Measurements from ENCODE around the gene DEFB131B. TPM values are rescaled to one million over a fixed set of nuclear protein-coding genes. Genes with fewer than 3 reads are reported as not detected.
"Not testable (repeated sequence)": the region's sequence is repeated elsewhere in the genome, so short reads cannot be mapped to it uniquely, and the experiment has no call there.

DEFB131B gene
- total RNA-seq, 1 experiment from 2014 or later: not detected

DNA sequence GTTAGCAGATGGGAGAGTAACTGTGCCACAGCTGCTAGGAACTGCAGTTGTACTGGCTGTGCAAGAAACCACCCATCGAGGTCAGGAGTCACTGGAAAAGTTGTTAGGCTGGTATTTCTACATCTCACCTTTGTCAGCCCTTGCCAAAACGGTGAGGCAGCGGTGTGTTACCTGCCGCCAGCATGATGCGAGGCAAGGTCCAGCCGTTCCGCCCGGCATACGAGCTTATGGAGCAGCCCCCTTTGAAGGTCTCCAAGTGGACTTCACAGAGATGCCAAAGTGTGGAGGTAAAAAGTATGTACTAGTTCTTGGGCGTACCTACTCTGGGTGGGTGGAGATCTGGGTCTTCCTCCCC lies 33.7 kb downstream of the DEFB131B start:
- H3K27ac ChIP-seq; H4K20me1 ChIP-seq (ENCODE audit: insufficient read depth); H3K9me3 ChIP-seq (ENCODE audit: insufficient read depth, low read depth); intact Hi-C loops (cut with micrococcal nuclease; ENCODE audit: unreplicated experiment); H3K4me3 ChIP-seq; BruUV-seq (replicated peaks); H2AFZ ChIP-seq; H3K27me3 ChIP-seq (ENCODE audit: insufficient read depth, low read depth); H3K79me2 ChIP-seq (ENCODE audit: low read depth); POLR2A ChIA-PET (ENCODE audit: unreplicated experiment); H3K36me3 ChIP-seq (ENCODE audit: low read depth); H3K9me2 ChIP-seq (ENCODE audit: insufficient read depth); H3F3A ChIP-seq (ENCODE audit: insufficient read depth, low read depth); CTCF ChIA-PET: not testable (repeated sequence)
- H3K4me2 ChIP-seq: peak overlapping the region; percentile 9; the same call in 1 of the 2 replicates
- DNase-seq: peak in 1 of 2 experiments; percentile 38
- H3K4me1 ChIP-seq (replicated peaks; ENCODE audit: insufficient read depth): peaks cover 11% of the 10 kb centered on the region

- TF ChIP-seq, protein P1, sequence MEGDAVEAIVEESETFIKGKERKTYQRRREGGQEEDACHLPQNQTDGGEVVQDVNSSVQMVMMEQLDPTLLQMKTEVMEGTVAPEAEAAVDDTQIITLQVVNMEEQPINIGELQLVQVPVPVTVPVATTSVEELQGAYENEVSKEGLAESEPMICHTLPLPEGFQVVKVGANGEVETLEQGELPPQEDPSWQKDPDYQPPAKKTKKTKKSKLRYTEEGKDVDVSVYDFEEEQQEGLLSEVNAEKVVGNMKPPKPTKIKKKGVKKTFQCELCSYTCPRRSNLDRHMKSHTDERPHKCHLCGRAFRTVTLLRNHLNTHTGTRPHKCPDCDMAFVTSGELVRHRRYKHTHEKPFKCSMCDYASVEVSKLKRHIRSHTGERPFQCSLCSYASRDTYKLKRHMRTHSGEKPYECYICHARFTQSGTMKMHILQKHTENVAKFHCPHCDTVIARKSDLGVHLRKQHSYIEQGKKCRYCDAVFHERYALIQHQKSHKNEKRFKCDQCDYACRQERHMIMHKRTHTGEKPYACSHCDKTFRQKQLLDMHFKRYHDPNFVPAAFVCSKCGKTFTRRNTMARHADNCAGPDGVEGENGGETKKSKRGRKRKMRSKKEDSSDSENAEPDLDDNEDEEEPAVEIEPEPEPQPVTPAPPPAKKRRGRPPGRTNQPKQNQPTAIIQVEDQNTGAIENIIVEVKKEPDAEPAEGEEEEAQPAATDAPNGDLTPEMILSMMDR (conservative IDR thresholded peaks at IDR 0.05): no peak
- TF ChIP-seq EZH2 (IDR thresholded peaks at IDR 0.05; ENCODE audit: low read depth): no peak
- no peak overlapping the region for H2AFZ ChIP-seq
- CTCF ChIA-PET: interaction anchor here (0.6 kb wide), 3 partner anchors 121 to 1467 kb away, joined by 5 to 21 read pairs (median 5); no protein-coding TSS in a partner anchor
- H3K27ac ChIP-seq: no peak overlapping the region
- H3K27me3 ChIP-seq (ENCODE audit: insufficient read depth, low read depth): no peaks in the 10 kb centered on the region
- intact Hi-C loops (cut with micrococcal nuclease; ENCODE audit: unreplicated experiment): no loop called here
- no peak overlapping the region for H3K4me3 ChIP-seq
- H3K36me3 ChIP-seq (ENCODE audit: low read depth): 0 out of 2 replicates have a peak, but pooled peaks cover 8% of the 10 kb centered on the region
- H4K20me1 ChIP-seq (ENCODE audit: insufficient read depth): no peaks in the 10 kb centered on the region
- 0 out of 2 replicates have a peak, but pooled peaks cover 3% of the 10 kb centered on the region for H3F3A ChIP-seq (ENCODE audit: insufficient read depth, low read depth)
- BruUV-seq (replicated peaks): no TSS peak
- DNase-seq: no peak
- H3K4me2 ChIP-seq: no peak overlapping the region
- H3K9me3 ChIP-seq (ENCODE audit: insufficient read depth, low read depth): no peaks in the 10 kb centered on the region
- peaks cover 11% of the 10 kb centered on the region for H3K4me1 ChIP-seq (replicated peaks; ENCODE audit: insufficient read depth)
- H3K9me2 ChIP-seq (ENCODE audit: insufficient read depth): no peaks in the 10 kb centered on the region
- POLR2A ChIA-PET (ENCODE audit: unreplicated experiment): no interaction called here
- H3K79me2 ChIP-seq (ENCODE audit: low read depth): no peaks in the 10 kb centered on the region
Measured at GRCh38 chr11:71913756-71914526, 35.7 kb downstream of the DEFB131B start.

DNA sequence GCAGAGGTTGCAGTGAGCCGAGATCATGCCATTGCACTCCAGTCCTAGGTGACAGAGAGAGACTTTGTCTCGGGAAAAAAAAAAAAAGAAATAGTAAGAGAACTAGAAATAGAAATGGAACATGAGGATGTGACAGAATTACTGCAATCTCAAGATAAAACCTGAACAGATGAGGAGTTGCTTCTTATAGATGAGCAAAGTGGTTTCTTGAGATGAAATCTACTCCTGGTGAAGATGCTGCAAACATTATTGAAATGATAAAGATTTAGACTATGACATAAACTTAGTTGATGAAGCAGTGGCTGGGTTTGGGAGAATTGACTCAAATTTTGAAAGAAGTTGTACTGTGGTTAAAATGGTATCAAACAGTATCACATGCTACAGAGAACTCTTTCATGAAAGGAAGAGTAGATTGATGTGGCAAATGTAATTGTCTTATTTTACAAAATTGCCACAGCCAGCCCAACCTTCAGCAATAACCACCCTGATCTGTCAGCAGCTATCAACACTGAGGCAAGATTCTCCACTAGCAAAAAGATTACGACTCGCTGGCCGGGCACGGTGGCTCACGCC lies 36.5 kb downstream of the DEFB131B start:
- H3F3A ChIP-seq (ENCODE audit: insufficient read depth, low read depth): 0 out of 2 replicates have a peak, but pooled peaks cover 3% of the 10 kb centered on the region
- CTCF ChIA-PET: no interaction called here
- no peak for TF ChIP-seq EZH2 (IDR thresholded peaks at IDR 0.05; ENCODE audit: low read depth)
- TF ChIP-seq, protein P1 (conservative IDR thresholded peaks at IDR 0.05): no peak
- no TSS peak for BruUV-seq (replicated peaks)
- no peak overlapping the region for H2AFZ ChIP-seq
- no peaks in the 10 kb centered on the region for H3K79me2 ChIP-seq (ENCODE audit: low read depth)
- POLR2A ChIA-PET (ENCODE audit: unreplicated experiment): no interaction called here
- no peaks in the 10 kb centered on the region for H3K9me3 ChIP-seq (ENCODE audit: insufficient read depth, low read depth)
- no peak overlapping the region for H3K4me2 ChIP-seq
- intact Hi-C loops (cut with micrococcal nuclease; ENCODE audit: unreplicated experiment): no loop called here
- no peaks in the 10 kb centered on the region for H3K27me3 ChIP-seq (ENCODE audit: insufficient read depth, low read depth)
- H3K36me3 ChIP-seq (ENCODE audit: low read depth): 0 out of 2 replicates have a peak, but pooled peaks cover 8% of the 10 kb centered on the region
- H3K9me2 ChIP-seq (ENCODE audit: insufficient read depth): no peaks in the 10 kb centered on the region
- DNase-seq: no peak
- no peaks in the 10 kb centered on the region for H4K20me1 ChIP-seq (ENCODE audit: insufficient read depth)
- no peak overlapping the region for H3K4me3 ChIP-seq
- peaks cover 11% of the 10 kb centered on the region for H3K4me1 ChIP-seq (replicated peaks; ENCODE audit: insufficient read depth)
- no peak overlapping the region for H3K27ac ChIP-seq
